GM18511 (cell line): ENCODE results near the gene CFAP20DC.

Source experiments
- ATAC-seq: cut with Tn5 transposase; IDR thresholded peaks from one replicate; pipeline ENCODE4 v1.9.1; 2021; ENCODE audit warnings: mild to moderate bottlenecking, moderate library complexity; ENCODE audit not compliant: unreplicated experiment

CFAP20DC gene

DNA sequence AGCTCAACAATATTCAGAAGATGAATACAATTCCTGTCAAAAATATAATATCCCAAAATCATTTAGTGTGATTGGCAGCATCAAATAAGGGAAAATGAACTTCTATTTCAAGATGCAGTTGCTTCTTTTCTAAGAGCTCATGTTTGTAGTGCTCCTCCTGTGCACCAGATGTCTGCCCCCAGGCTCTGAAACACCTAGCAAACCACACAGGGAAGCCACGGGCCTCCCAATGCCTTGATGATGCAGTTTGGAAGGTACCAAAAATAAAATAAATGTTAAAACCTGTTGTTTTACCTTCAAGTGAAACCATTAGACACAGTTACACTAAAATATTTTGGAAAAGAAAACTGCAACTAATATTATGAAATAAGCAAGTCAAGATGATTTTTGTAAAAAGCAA is 22.2 kb downstream of the CFAP20DC start:
- ATAC-seq = no peak

DNA sequence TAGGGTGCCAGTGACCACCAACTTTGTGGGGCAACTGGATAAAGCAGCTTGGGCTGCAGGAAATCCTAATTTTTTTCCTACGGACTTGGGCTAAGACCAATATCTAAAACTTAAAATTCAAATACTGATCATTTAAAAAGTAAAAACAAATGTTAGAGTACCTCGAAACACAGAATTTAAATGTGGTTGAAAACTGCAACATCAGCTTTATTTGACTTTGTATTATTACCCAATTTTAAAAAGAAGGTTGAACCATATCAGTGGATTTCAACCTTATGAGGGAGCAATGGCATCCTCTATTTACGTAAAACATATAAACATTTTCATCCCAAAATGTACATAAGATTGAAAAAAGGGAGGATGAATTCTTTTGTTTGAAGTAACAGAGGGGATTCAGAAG is 26.2 kb downstream of the CFAP20DC start:
- ATAC-seq = no peak

DNA sequence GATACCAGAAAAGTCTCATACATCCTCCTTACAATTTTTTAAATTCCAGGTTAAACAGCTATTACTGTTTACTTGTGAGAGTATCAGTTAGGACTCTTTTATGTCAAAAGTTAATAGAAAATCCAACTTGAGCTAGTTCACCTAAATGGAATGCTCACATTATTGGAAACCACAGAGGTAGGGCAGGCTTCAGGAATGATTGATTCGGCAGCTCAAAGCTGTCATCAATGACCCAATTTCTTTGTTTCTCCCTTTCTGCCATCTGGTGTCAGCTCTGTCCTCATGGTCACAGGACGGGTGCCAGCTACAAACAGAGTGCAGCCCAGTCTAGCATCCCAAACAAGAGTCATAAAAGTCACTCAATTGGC is 32.2 kb downstream of the CFAP20DC start:
- ATAC-seq = no peak

DNA sequence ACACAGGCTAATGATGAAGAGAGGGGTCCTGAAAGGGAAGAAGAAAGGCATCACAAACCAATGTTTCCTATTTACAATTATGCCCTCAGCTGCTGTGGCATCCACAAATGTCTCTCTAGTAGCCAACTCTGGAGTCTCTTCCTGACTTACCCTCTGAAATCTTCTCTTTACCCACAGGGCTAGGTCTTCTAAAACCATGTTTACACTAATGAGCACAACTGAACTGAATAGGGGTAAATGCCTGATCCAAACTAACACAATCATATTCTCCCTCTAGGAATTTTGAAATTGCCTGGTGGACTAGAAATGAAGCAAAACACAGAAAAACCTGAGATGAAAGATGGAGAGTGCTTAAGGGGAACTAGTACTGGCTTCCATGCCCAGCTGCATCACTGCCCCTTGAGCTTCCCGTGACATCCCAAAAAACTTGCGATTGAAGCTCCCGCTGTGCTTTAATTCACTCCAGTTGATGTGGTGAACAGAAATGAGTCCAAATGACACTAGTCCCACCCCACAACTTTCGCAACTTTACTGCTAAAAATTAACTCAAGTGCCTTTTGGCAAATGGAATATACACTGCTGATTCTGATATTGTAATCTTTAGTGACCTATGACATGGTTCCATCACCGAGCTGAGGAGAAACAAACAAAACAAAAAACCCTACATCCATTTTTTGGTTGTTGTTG is 32.8 kb downstream of the CFAP20DC start:
- no peak for ATAC-seq

DNA sequence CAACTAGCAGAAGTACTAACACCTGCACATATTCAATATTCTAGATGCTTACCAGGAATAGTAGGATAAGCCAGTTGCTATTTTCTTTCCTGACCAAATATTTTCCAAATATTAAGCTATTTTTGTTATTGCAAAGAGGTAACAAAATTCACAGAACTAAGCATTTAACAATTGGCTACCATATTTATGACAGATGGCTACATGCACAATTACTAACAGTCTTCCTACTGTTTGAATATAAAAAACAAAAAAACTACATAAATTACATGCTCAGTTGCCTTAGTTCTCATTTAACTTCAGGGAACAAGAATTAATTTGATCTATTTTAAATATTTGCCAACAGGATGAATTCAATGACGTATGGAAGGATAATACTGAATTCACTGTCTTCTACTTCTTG is 36.2 kb downstream of the CFAP20DC start:
- ATAC-seq = no peak

DNA sequence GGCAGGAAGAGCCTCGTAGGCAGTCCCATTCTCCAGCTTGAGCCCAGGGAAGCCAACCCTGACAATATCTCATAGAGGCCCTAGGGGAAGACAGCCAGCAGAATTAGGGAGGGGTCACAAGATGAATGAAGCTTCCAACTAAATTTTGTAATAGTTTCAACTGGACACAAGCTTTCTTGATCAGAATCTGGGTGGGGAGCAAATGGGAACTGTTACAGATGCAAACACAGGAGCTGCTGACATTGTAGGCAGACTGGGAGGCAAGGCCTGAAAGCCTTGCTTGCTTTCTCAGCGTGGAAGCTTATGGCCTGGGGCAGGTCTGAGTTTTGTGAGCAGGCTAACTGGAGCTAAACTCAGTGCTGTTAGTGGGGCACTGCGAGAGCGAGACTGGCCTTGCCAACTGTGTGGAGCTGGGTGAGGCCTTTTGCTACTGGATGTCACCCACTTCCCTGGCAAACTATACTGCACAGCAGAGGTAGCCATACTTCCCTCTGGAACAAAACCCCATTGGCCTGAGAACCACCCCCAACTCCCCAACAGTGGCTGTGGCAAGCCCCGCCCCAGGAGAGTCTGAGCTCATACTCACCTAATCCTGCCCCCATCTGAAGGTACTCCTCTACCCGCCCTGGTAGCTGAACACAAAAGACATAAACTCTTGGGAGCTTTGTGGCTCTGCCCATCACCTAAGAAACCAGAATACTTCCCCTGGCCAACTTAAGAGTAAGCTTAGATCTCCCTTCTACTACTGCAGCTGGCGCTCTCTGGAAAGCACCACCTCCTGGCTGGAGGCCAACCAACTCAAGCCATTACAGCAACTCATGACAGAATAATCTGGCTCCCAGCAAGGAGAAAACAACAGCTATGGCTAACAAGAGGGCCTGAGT is 42.9 kb downstream of the CFAP20DC start:
- no peak for ATAC-seq

DNA sequence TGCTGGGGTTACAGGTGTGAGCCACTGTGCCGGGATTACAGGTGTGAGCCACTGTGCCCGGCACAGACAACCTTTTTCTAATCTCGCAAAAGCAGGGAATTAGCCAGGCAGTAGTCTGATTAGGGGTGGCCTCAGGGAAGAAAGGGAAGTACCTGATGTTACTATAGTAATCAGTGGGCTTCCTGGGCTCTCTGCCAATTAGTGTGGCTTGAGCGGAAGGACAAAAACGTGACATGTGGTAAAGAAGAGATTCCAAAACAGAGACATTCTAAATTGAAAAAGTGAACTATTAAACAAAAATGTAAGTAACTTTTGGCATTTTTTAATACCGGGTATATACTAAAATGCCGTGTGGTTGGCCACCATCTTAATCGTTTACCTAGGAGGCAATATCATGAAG is 48.1 kb downstream of the CFAP20DC start:
- no peak for ATAC-seq

DNA sequence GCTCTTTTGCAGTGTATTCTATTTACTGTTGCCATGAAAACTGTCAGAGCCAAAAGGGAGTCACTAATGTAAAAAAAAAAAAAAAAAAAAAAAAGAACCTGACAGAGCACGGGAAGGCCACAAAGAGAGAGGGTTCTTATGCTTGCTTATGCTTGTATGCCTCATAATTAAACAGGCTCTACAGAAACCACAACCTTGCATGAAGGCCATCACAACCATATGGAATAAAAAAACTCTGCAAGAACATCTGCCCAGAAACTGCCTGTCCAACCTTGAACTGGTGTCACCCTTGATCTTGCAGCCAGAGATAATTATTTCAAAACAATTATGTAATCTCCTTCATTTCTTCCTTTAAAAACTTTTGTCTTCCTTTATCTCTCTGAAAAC is 50.1 kb downstream of the CFAP20DC start:
- ATAC-seq = no peak

DNA sequence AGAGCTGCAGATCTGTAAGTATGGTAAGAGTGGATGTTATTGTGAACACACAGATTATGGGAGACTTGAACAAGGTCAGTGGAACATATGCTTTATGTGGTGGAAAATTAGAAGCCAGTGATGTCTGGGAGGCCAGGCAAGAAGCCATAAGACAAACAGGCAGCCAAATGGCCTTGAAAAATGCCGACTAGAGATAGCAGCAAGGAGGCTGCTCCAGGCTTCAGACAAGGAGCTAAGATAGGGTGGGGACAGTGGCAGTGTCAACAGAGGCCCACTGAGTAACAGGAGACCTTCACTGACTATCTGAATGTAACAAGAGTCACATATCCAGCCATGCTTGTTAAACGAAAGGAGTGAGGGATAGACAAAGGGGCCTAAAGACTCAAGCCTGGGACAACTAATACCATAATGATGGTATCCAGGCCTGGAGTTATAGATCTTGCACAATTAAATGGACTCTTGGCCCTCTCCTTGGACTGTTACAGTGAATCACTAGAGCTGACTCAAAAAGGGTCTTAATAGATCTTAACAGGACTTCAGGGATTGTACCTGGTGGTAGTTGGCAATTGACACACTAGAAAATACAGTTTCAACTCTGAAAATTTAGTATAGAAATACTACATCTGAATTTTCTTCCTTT is 50.6 kb downstream of the CFAP20DC start:
- ATAC-seq = no peak

DNA sequence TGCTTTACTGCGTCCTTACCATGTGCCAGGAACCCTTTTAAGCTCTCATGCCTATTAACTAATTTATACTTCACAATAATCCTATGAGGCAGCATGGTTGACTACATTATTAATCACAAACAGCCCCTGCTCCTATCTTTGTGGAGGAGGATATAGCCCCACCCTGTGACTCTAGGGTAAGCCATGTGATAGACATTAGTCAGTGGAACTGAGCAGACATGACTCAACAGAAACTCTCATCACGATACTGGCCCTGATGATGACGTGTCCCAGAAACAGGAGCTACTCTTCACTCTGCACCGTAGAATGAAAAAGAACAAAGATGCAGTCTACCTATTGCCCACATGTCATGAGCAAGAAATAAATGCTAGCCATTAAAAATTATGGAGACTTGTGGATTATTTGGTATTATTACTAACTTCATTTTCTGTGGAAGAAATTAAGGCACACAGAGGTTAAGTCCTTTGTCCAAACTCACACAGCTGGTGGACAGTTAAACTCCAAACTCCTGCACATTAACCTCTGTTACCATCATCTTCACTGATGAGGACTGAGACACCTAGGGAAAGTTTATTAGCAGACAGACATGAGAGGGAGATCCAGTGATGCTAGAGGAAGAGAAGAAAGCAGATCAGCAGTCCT is 51.2 kb downstream of the CFAP20DC start:
- ATAC-seq = peak; percentile 49

DNA sequence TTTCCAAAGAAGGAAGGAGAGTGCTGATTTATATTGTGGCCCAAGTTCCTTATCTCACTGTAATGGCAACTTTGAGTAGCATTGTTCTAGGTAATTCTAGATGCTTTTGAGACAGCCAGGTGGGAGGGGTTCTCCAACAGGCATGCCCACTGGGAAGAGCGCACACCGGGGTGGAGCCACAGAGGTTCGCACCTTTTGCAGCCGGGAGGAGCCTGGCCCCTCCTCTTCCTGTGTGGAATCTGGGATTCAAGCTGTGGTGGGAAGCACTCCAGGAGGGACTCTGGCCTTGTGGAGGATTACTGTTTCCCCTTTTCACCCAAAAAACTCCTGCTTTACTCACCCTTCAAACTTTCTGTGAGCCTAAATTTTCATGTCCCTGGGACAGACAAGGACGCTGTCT is 53.1 kb downstream of the CFAP20DC start:
- no peak for ATAC-seq

DNA sequence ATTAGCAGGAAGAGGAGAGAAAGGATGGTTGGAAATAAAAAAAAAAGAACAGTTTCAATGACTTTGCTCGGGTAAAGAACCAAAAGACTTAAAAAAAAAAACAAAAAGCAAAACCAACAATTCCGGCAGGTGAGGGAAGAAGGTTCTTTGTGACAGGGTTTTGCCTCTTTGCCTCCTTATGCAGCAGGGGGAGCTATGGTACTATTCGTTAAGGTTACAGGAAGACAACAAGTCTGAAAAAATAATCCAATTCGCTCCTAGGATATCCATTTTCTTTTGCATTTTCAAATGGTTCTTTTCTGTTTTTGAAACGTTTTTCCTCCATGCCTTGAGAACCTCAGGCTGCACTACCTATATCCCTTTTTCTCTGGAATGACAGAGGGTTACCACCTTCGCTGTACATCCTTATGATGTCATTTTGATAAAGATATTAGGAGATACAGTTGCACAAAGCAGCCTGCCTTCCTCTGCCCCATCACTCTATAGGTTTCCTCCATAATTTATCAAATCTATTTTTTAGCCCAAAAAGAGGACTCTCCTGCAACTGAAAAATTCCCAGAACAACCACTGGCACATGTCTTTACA is 55.0 kb downstream of the CFAP20DC start:
- peak; percentile 74 for ATAC-seq

DNA sequence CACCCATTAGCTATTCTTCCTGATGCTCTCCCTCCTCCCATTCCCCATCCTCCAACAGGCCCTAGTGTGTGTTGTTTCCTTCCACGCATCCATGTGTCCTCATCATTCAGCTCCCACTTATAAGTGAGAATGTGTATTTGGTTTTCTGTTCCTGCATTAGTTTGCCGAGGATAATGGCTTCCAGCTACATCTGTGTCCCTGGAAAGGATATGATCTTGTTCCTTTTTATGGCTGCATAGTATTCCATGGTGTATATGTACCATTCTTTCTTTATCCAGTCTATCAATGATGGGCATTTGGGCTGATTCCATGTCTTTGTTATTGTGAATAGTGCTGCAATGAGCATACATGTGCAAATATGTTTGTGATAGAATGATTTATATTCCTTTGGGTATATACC is 56.3 kb downstream of the CFAP20DC start:
- no peak for ATAC-seq

DNA sequence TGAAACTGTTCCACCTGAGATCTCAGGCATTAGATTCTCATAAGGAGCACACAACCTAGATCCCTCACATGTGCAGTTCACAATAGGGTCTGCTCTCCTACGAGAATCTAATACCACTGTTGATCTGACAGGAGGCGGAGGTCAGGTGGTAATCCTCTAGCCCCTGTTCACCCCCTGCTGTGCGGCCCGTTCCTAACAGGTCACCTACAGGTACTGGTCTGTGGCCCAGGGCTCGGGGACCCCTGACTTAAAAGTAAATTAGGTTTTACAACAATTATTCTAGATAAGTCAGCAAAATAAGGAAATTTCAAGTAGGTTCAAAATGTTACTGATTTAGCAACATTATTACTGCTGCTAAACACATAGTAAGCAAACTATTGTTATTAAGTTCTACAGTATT is 58.2 kb downstream of the CFAP20DC start:
- ATAC-seq = no peak

DNA sequence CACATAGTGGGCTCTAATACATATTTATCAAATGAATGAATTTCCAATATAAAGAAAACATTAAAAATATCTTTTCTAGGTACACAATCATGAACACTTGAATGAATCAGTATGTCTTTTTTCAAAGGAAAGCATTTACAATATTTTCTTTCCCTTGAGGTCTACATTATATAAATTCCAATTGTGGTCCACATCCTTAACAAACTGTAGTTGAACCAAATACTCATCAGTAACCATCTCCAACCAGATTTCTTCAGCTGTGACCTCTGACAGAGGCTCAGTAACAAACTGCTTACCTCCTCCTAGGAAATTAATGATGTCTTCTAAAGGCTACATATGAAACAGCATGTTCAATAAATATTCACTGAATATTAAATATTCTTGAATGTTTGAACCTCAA is 58.8 kb downstream of the CFAP20DC start:
- ATAC-seq = no peak

DNA sequence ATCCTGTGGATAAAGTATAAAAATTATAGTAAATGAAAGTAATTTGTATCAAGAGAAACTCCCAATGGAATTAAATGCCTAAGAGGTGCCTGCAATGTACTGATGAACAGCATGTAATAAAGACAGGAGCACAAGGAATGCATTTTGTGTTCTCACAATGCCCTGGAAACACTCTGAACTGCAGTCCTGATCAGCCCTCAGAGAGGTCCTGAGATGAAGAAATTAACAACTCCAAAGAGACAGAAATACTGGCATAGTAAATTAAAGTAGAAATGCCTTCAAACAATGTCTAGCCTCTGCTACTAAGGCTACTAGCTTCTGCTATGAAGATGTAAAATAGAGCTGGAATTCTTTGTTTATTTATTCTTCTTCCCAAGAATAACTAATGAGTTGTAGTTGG is 59.9 kb downstream of the CFAP20DC start:
- no peak for ATAC-seq

DNA sequence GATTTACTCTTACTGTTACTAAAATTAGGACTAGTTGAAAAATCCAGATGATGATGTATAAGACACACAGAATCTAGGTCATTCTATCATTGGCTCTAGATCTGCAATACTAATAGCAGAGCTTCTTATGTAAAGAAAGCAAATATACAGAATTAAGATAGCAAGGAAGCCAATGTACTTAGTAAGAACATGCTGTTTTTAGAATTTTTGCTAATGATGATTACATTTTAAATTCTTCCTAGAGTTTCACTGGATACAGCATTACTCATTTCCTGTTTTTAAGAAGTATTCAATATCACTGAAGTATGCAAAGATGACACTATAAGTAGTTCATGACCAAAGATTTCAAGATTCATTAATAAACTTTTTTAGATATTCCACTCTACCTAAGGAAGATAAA is 60.7 kb downstream of the CFAP20DC start:
- no peak for ATAC-seq

DNA sequence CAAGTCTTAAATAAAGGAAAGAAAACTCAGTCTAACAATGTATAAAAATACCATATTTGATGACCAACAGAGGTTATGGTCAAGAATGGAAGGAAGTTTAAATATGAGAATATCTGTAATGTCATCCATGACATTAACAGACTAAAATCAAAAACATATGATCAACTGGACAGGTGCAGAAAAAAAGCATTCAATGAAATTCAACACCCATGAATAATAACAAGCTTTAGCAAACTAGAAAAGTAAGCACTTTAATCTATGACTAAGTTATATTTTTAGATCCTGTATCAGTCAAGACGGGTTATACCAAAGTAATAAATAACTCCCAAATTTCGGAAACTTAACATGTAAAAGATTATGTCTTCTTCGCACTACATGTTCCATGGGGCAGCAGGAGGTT is 61.8 kb downstream of the CFAP20DC start:
- ATAC-seq = no peak

DNA sequence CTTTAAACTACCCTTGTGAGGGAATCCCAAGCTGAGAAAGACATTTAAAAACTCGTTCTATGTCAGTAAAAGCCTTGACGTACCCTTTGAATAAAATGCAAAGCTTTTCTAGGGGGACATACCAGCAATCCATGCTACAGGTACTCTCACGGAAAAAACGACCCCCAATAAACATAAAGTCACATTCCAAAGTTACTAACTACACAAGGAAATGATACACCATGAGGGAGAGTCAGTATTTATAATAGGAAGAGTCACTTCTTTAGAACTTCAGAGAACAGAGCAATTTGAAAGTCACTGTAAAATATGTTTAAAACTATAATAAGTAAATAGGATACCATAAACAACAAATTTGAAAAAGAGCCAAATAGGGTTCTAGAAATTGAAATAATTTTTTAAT is 63.2 kb downstream of the CFAP20DC start:
- no peak for ATAC-seq

DNA sequence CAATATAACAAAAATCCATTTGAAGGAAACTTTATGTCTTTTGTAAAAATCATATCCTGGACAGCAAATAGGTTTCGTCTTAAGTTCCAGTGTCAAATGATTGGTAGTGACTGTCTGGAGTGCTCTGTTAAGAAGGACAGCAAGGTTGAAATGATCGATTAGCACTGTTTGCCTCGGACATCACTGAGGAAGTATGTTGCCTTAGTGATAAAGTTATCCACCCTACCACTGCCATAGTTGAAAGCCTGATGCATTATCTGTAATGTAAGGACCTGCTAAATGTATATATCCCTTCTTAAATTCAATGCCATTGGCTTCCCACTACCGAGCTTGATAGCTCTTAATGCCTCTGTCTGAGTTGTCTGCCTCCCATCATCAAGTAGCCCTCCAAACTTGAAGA is 70.0 kb downstream of the CFAP20DC start:
- no peak for ATAC-seq

DNA sequence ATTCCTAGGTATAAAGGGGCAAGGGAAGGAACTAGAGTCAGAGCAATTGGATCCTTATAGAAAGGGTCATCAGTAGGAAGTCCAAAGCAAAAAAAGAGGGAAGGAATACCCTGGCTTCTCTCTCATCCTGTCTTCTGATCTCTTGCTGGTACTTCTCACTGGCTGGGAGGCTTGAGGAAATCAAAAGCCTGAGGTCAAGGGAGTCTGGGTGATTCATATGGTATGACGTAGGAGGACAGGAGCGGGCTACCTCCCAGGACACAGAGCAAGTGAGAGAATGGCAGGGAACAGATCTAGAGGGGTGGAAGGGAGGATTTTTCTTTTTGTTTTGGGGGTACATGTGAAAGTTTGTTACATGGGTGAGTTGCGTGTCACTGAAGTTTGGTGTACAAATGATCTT is 76.0 kb downstream of the CFAP20DC start:
- ATAC-seq = no peak
